H1 (cell line): ENCODE measurements around the gene EPB41L3. TPM values are rescaled to one million over a fixed set of nuclear protein-coding genes. Genes with fewer than 3 reads are reported as not detected.

ENCODE experiments used
- RXRA ChIP-seq: IDR thresholded peaks from 2 replicates; pipeline ENCODE4 v1.6.1; 2011; ENCODE audit warnings: low read depth, mild to moderate bottlenecking, low read length, moderate library complexity; ENCODE audit not compliant: insufficient read depth
- TEAD4 ChIP-seq: IDR thresholded peaks from 2 replicates; pipeline ENCODE4 v1.6.1; 2012; ENCODE audit warnings: low read depth, low read length, inconsistent platforms, mixed read lengths
- polyA plus RNA-seq, 7 experiments: library from polyadenylated mRNA; depleted of rRNA in 3 of 7; stranded (reverse) in 5 of 7; unstranded in 2 of 7; fragments of >200 nt in 5 of 7; fragments of 200-250 nt in 2 of 7; gene quantifications; 1 replicate in 5 of 7; 2 replicates in 1 of 7; 4 replicates in 1 of 7; pipeline versions ENCODE4 v1.2.1 to v1.2.3, GENCODE V29; 2011 to 2013; ENCODE audit warnings: missing spikeins in 2 of 7, mixed read lengths in 2 of 7
- total RNA-seq: library from RNA; stranded (reverse); fragmentation: NEBNext Ultra II Directional; extraction: Animal tissue kit (Norgen Biotek cat#: 25700); gene quantifications from 2 replicates; pipeline ENCODE4 v1.2.1, GENCODE V29; 2021
- TF ChIP-seq, protein P1 (sequence below): IDR thresholded peaks from 2 replicates; pipeline ENCODE4 v1.6.1; 2012; ENCODE audit warnings: inconsistent platforms

The EPB41L3 gene
- total and polyA plus RNA-seq, 2 of the 8 experiments (the other 6 are each of a cell fraction or from before 2014, with no cell fraction given), result 7.9 to 16.1 TPM

DNA sequence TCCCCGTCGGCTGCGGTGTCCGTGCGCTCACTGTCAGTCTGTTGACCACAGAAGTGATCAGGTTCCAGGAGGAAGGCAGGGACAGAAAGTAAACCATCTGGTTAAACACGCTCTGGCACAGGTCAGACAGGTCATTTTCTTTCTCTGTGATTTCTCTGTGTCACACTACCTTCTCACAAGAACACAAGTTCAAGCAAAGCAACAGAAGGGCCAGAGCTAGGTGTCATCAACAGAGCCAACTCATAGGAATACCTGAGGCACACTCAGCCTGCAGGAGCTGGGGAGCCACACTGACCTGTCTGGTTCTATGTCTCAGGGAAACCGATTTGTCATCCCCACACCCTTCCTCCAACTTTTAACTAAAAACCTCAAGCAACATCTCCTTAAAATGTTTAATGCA is 133.2 kb downstream of the EPB41L3 start (continued):
- TF ChIP-seq RXRA (no peak), TEAD4 (no peak)
- TF ChIP-seq, protein P1, sequence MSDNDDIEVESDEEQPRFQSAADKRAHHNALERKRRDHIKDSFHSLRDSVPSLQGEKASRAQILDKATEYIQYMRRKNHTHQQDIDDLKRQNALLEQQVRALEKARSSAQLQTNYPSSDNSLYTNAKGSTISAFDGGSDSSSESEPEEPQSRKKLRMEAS, result no peak
